HCEC 1CT (cell line): ENCODE data around the gene SLC24A5.

Experiments
- DNase-seq: peaks from one replicate; pipeline ENCODE4 v3.0.0-alpha.2; 2017

SLC24A5 gene

GRCh38 chr15:48120745-48121144 is at the start of gene SLC24A5:
SLC24A5 (plus strand) TSS chr15:48120990; CDS start chr15:48121045, 55 bp downstream.
- DNase-seq = no peak

- no peak for DNase-seq
Measured at GRCh38 chr15:48072941-48073340, 47.8 kb upstream of the SLC24A5 start.

- DNase-seq = no peak
Measured at GRCh38 chr15:48073881-48074280, 46.9 kb upstream of the SLC24A5 start.

GRCh38 chr15:48076454-48076853 is 44.3 kb upstream of the SLC24A5 start:
- DNase-seq = no peak

- no peak for DNase-seq
Measured at GRCh38 chr15:48077616-48078184, 43.1 kb upstream of the SLC24A5 start.

- peak; percentile 61 for DNase-seq
Measured at GRCh38 chr15:48084759-48085590, 35.8 kb upstream of the SLC24A5 start.

- DNase-seq = no peak
Measured at GRCh38 chr15:48085591-48085930, 35.2 kb upstream of the SLC24A5 start.

GRCh38 chr15:48086133-48086532 is 34.7 kb upstream of the SLC24A5 start:
- DNase-seq = no peak

GRCh38 chr15:48086576-48086975 is 34.2 kb upstream of the SLC24A5 start:
- peak; percentile 29 for DNase-seq

- DNase-seq = no peak
Measured at GRCh38 chr15:48087844-48088243, 32.9 kb upstream of the SLC24A5 start.

GRCh38 chr15:48089702-48090101 is 31.1 kb upstream of the SLC24A5 start:
- no peak for DNase-seq

GRCh38 chr15:48090115-48090514 is 30.7 kb upstream of the SLC24A5 start:
- no peak for DNase-seq

- DNase-seq = no peak
Measured at GRCh38 chr15:48090666-48091065, 30.1 kb upstream of the SLC24A5 start.

- DNase-seq = no peak
Measured at GRCh38 chr15:48091522-48091921, 29.3 kb upstream of the SLC24A5 start.

GRCh38 chr15:48096355-48096786 is 24.4 kb upstream of the SLC24A5 start:
- DNase-seq = no peak

- peak; percentile 88 for DNase-seq
Measured at GRCh38 chr15:48096813-48097212, 24.0 kb upstream of the SLC24A5 start.

GRCh38 chr15:48097264-48097663 is 23.5 kb upstream of the SLC24A5 start:
- DNase-seq = no peak

GRCh38 chr15:48101376-48101961 is 19.3 kb upstream of the SLC24A5 start:
- no peak for DNase-seq

- DNase-seq = no peak
Measured at GRCh38 chr15:48102167-48102566, 18.6 kb upstream of the SLC24A5 start.

- DNase-seq = no peak
Measured at GRCh38 chr15:48103647-48104046, 17.1 kb upstream of the SLC24A5 start.

- DNase-seq = no peak
Measured at GRCh38 chr15:48105936-48106335, 14.9 kb upstream of the SLC24A5 start.

GRCh38 chr15:48109212-48109611 is 11.6 kb upstream of the SLC24A5 start:
- no peak for DNase-seq

- no peak for DNase-seq
Measured at GRCh38 chr15:48109856-48110531, 10.8 kb upstream of the SLC24A5 start.

GRCh38 chr15:48112242-48112641 is 8.5 kb upstream of the SLC24A5 start:
- no peak for DNase-seq
